ENCODE measurements around the gene DNLZ. TPM values are rescaled to one million over a fixed set of nuclear protein-coding genes. Genes with fewer than 3 reads are reported as not detected.

The DNLZ gene
- total and polyA plus RNA-seq, 2 donors (not counting 1 experiment from before 2014, with no cell fraction given) = 23.0 to 42.0 TPM

DNA sequence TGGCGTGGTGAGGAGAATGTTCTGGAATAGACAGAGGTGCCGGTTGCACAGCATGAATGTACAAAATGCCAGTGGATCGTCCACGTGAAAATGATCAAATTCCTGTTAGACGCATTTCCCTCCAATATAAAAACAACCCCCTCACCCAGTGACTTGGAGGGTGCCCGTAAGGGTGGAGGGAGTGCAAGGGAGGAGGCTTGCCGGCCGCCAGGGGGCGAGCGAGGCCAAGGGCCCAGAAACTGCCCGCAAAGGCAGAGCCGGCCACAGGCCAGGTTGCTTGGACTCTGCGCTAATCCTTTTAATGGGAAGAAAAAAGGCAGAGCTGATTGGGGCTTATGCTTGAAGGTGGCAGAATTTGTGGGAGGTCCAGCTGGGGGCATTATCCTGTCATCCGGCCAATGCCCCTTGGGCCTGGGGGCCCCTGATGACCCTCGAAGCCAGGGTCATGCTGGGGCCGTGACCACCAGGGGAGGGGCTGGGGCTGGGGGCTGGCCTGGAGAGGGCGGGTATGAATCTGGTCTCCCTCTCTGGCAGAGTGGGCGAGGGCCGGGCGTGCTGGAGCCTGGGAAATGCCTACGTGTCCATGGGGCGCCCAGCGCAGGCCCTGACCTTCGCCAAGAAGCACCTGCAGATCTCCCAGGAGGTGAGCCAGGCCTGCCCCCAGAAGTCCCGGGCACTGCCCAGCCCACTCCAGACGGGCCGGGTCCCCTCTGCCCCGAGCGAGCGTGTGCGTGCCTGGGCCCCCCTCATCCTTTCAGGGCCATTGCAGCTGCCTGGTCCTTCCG, 24.2 kb downstream of the DNLZ start:
- Histone ChIP-seq H3K79me2 (ENCODE audit: control insufficient read depth, insufficient read depth, low read length) (no peaks in the 10 kb centered on the region), H4K20me1 (ENCODE audit: control insufficient read depth, insufficient read depth, low read length, poor library complexity, severe bottlenecking) (no peaks in the 10 kb centered on the region), H3K36me3 (replicated peaks in 1 of 2; ENCODE audit: control extremely low read depth in 1 of 2, control insufficient read depth in 1 of 2, extremely low read depth in 1 of 2, insufficient read depth in 2 of 2, low read length in 1 of 2) (no peaks in the 10 kb centered on the region), H3K9ac (ENCODE audit: low read length) (no peak overlapping the region), H3K27me3 (replicated peaks in 1 of 4; ENCODE audit: control extremely low read depth in 1 of 4, control insufficient read depth in 3 of 4, insufficient read depth in 4 of 4, low read length in 3 of 4) (no peaks in the 10 kb centered on the region), H3K9me3 (ENCODE audit: control extremely low read depth in 1 of 3, control insufficient read depth in 2 of 3, insufficient read depth in 1 of 3, low read length in 2 of 3) (no peaks in the 10 kb centered on the region), H3K27ac (ENCODE audit: low read length in 2 of 2) (no peak overlapping the region), H3K4me2 (replicated peaks; ENCODE audit: low read depth, low read length, poor library complexity, severe bottlenecking) (no peak overlapping the region), H2AFZ (ENCODE audit: insufficient read depth, low read depth, low read length, poor library complexity, severe bottlenecking) (no peak overlapping the region), H3K4me1 (ENCODE audit: control insufficient read depth in 2 of 2, insufficient read depth in 2 of 2, low read length in 2 of 2) (peaks cover 3 to 6% of the 10 kb centered on the region in 2 donors), H3K4me3 (ENCODE audit: control extremely low read depth in 1 of 5, extremely low read depth in 1 of 5, insufficient read depth in 1 of 5, low read depth in 2 of 5, low read length in 4 of 5) (no peak overlapping the region)
- CTCF ChIA-PET = interaction anchor here (0.6 kb wide), 1 partner anchor 124 kb away, joined by 3 read pairs; no protein-coding TSS in a partner anchor
- no peak overlapping the region for H3K27ac Mint-ChIP-seq
- TF ChIP-seq EZH2 (IDR thresholded peaks at IDR 0.05; ENCODE audit: borderline replicate concordance, insufficient read depth, low read depth, low read length, poor library complexity, severe bottlenecking) = no peak
- TF ChIP-seq, protein P1, sequence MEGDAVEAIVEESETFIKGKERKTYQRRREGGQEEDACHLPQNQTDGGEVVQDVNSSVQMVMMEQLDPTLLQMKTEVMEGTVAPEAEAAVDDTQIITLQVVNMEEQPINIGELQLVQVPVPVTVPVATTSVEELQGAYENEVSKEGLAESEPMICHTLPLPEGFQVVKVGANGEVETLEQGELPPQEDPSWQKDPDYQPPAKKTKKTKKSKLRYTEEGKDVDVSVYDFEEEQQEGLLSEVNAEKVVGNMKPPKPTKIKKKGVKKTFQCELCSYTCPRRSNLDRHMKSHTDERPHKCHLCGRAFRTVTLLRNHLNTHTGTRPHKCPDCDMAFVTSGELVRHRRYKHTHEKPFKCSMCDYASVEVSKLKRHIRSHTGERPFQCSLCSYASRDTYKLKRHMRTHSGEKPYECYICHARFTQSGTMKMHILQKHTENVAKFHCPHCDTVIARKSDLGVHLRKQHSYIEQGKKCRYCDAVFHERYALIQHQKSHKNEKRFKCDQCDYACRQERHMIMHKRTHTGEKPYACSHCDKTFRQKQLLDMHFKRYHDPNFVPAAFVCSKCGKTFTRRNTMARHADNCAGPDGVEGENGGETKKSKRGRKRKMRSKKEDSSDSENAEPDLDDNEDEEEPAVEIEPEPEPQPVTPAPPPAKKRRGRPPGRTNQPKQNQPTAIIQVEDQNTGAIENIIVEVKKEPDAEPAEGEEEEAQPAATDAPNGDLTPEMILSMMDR (IDR thresholded peaks at IDR 0.05) = peak; percentile 77
- 77% methylated on average over 27 of the region's 32 CpGs for WGBS (ENCODE audit: insufficient coverage)
- H3K4me3 Mint-ChIP-seq = no peak overlapping the region
- DNase-seq (peak; percentile 55), ATAC-seq (ENCODE audit: low read depth) (peak; percentile 60)
- POLR2A ChIA-PET = no interaction called here
- H3K27me3 Mint-ChIP-seq = no peaks in the 10 kb centered on the region
- H3K9me3 Mint-ChIP-seq (ENCODE audit: insufficient read depth) = no peaks in the 10 kb centered on the region
- H3K4me1 Mint-ChIP-seq = peaks cover 9% of the 10 kb centered on the region
- intact Hi-C loops (cut with micrococcal nuclease) = loop anchor here (2.0 kb wide), 1 partner anchor 291 kb away; no protein-coding TSS in a partner anchor

GRCh38 chr9:136338511-136338910, 25.0 kb downstream of the DNLZ start:
- Mint-ChIP-seq H3K4me3 (no peak overlapping the region), H3K27ac (no peak overlapping the region), H3K4me1 (peaks cover 9% of the 10 kb centered on the region), H3K27me3 (no peaks in the 10 kb centered on the region), H3K9me3 (ENCODE audit: insufficient read depth) (no peaks in the 10 kb centered on the region)
- H3K9me3 ChIP-seq (ENCODE audit: control extremely low read depth in 1 of 3, control insufficient read depth in 2 of 3, insufficient read depth in 1 of 3, low read length in 2 of 3) = no peaks in the 10 kb centered on the region
- ChIA-PET POLR2A (no interaction called here), CTCF (interaction anchor here (1.9 kb wide), 1 partner anchor 25 kb away, joined by 4 read pairs; the partner anchor contains the start of gene DNLZ)
- no peak for ATAC-seq (ENCODE audit: low read depth)
- no peaks in the 10 kb centered on the region for H3K36me3 ChIP-seq (replicated peaks in 1 of 2; ENCODE audit: control extremely low read depth in 1 of 2, control insufficient read depth in 1 of 2, extremely low read depth in 1 of 2, insufficient read depth in 2 of 2, low read length in 1 of 2)
- H3K9ac ChIP-seq (ENCODE audit: low read length) = no peak overlapping the region
- no peaks in the 10 kb centered on the region for H4K20me1 ChIP-seq (ENCODE audit: control insufficient read depth, insufficient read depth, low read length, poor library complexity, severe bottlenecking)
- no peak overlapping the region for H3K4me2 ChIP-seq (replicated peaks; ENCODE audit: low read depth, low read length, poor library complexity, severe bottlenecking)
- H3K27me3 ChIP-seq (replicated peaks in 1 of 4; ENCODE audit: control extremely low read depth in 1 of 4, control insufficient read depth in 3 of 4, insufficient read depth in 4 of 4, low read length in 3 of 4) = no peaks in the 10 kb centered on the region
- H3K4me1 ChIP-seq (ENCODE audit: control insufficient read depth in 2 of 2, insufficient read depth in 2 of 2, low read length in 2 of 2) = peaks cover 3 to 6% of the 10 kb centered on the region in 2 donors
- DNase-seq = no peak
- no peak overlapping the region for H3K27ac ChIP-seq (ENCODE audit: low read length in 2 of 2)
- no peak overlapping the region for H2AFZ ChIP-seq (ENCODE audit: insufficient read depth, low read depth, low read length, poor library complexity, severe bottlenecking)
- no peak overlapping the region for H3K4me3 ChIP-seq (ENCODE audit: control extremely low read depth in 1 of 5, extremely low read depth in 1 of 5, insufficient read depth in 1 of 5, low read depth in 2 of 5, low read length in 4 of 5)
- H3K79me2 ChIP-seq (ENCODE audit: control insufficient read depth, insufficient read depth, low read length) = no peaks in the 10 kb centered on the region
- WGBS (ENCODE audit: insufficient coverage) = 92% methylated on average over 23 of the region's 25 CpGs
- intact Hi-C loops (cut with micrococcal nuclease) = loop anchor here (2.0 kb wide), 1 partner anchor 292 kb away; no protein-coding TSS in a partner anchor
- TF ChIP-seq, protein P1 (IDR thresholded peaks at IDR 0.05) = no peak
- no peak for TF ChIP-seq EZH2 (IDR thresholded peaks at IDR 0.05; ENCODE audit: borderline replicate concordance, insufficient read depth, low read depth, low read length, poor library complexity, severe bottlenecking)
